NB4 (cell line): ENCODE results near the gene C2orf92.
A peak's percentile ranks its signal among the peaks of the same experiment; 100 is the strongest.
"Not testable (repeated sequence)": the region's sequence is repeated elsewhere in the genome, so short reads cannot be mapped to it uniquely, and the experiment has no call there.

Experiments
- DNase-seq: peaks from one replicate; pipeline ENCODE4 v3.0.0; 2010; ENCODE audit warnings: low read depth
- H3K4me3 ChIP-seq: one replicate; pipeline ENCODE4 v1.5.1; 2011; ENCODE audit warnings: mild to moderate bottlenecking, low read depth, low read length, moderate library complexity
- CTCF ChIP-seq: IDR thresholded peaks from one replicate; pipeline ENCODE4 v1.5.1; 2012; ENCODE audit warnings: low read depth, low read length
- MAX ChIP-seq: IDR thresholded peaks from 2 replicates; pipeline ENCODE4 v1.6.1; 2011; ENCODE audit warnings: low read depth, low read length
- MYC ChIP-seq: IDR thresholded peaks from 2 replicates; pipeline ENCODE4 v1.6.1; 2011; ENCODE audit warnings: low read depth, low read length
- POLR2A ChIP-seq: IDR thresholded peaks from 2 replicates; pipeline ENCODE4 v1.6.1; 2011; ENCODE audit warnings: mild to moderate bottlenecking; ENCODE audit not compliant: insufficient read length; ENCODE audit errors: extremely low read depth

The C2orf92 gene

GRCh38 chr2:97708048-97708380 is 38.5 kb downstream of the C2orf92 start:
- no peak overlapping the region for H3K4me3 ChIP-seq
- peak; percentile 74 for DNase-seq
- TF ChIP-seq POLR2A (no peak), MAX (no peak), CTCF (no peak), MYC (no peak)

- H3K4me3 ChIP-seq: no peak overlapping the region
- no peak for DNase-seq
- no peak for TF ChIP-seq MAX
- no peak for TF ChIP-seq MYC
- TF ChIP-seq CTCF: no peak
- no peak for TF ChIP-seq POLR2A
Measured at GRCh38 chr2:97708608-97709007, 39.1 kb downstream of the C2orf92 start.

- TF ChIP-seq MYC (no peak), MAX (no peak), POLR2A (no peak), CTCF (no peak)
- H3K4me3 ChIP-seq: no peak overlapping the region
- DNase-seq: no peak
Measured at GRCh38 chr2:97711394-97711711, 41.8 kb downstream of the C2orf92 start.

GRCh38 chr2:97712175-97712574 is 42.7 kb downstream of the C2orf92 start:
- DNase-seq, H3K4me3 ChIP-seq: not testable (repeated sequence)

- no peak overlapping the region for H3K4me3 ChIP-seq
- TF ChIP-seq CTCF (no peak), MYC (no peak), MAX (no peak), POLR2A (no peak)
- DNase-seq: no peak
Measured at GRCh38 chr2:97712693-97713295, 43.3 kb downstream of the C2orf92 start.

- no peak for TF ChIP-seq CTCF
- TF ChIP-seq MAX: no peak
- no peak for TF ChIP-seq MYC
- no peak for TF ChIP-seq POLR2A
- no peak for DNase-seq
- H3K4me3 ChIP-seq: no peak within 1 kb of the TSS
Measured at GRCh38 chr2:97713296-97714083, 44.0 kb downstream of the C2orf92 start, which contains the start of gene ZAP70. Gene ZAP70, plus strand, starts transcription at chr2:97713576. Its CDS starts 10,461 bp downstream, at chr2:97724037.
